ENCODE measurements around the gene ST3GAL2.
"Not testable (repeated sequence)": the region's sequence is repeated elsewhere in the genome, so short reads cannot be mapped to it uniquely, and the experiment has no call there.

ST3GAL2 gene

GRCh38 chr16:70467113-70467512 is 28.2 kb upstream of the ST3GAL2 start:
- DNase-seq, result no peak

GRCh38 chr16:70466805-70467076 is 27.8 kb upstream of the ST3GAL2 start:
- no peak for DNase-seq

GRCh38 chr16:70465999-70466804 is 27.3 kb upstream of the ST3GAL2 start:
- no peak for DNase-seq

GRCh38 chr16:70463235-70463634 is 24.3 kb upstream of the ST3GAL2 start:
- DNase-seq, result no peak

GRCh38 chr16:70460737-70461261 is 21.9 kb upstream of the ST3GAL2 start:
- DNase-seq, result peak; percentile 68

GRCh38 chr16:70457446-70458166 is 18.7 kb upstream of the ST3GAL2 start:
- no peak for DNase-seq

GRCh38 chr16:70455910-70456309 is 17.0 kb upstream of the ST3GAL2 start:
- no peak for DNase-seq

GRCh38 chr16:70454222-70455034 is 15.5 kb upstream of the ST3GAL2 start, which contains the start of gene FCSK:
Gene FCSK (plus strand): TSS chr16:70454595. CDS start chr16:70463191, 8,596 bp downstream.
- peak; percentile 56 for DNase-seq

- no peak for DNase-seq
Measured at GRCh38 chr16:70453892-70454221, 15.0 kb upstream of the ST3GAL2 start.

- no peak for DNase-seq
Measured at GRCh38 chr16:70453117-70453891, 14.4 kb upstream of the ST3GAL2 start.

GRCh38 chr16:70451004-70451340 is 12.1 kb upstream of the ST3GAL2 start:
- not testable (repeated sequence) for DNase-seq

GRCh38 chr16:70450142-70451003 is 11.5 kb upstream of the ST3GAL2 start:
- DNase-seq, result not testable (repeated sequence)

- DNase-seq, result no peak
Measured at GRCh38 chr16:70448075-70448474, 9.2 kb upstream of the ST3GAL2 start.

GRCh38 chr16:70444249-70445063 is 5.6 kb upstream of the ST3GAL2 start:
- peak; percentile 23 for DNase-seq

- no peak for DNase-seq
Measured at GRCh38 chr16:70442344-70442743, 3.4 kb upstream of the ST3GAL2 start.

GRCh38 chr16:70441406-70441990 is 2.6 kb upstream of the ST3GAL2 start:
- no peak for DNase-seq

GRCh38 chr16:70440009-70440692 is 1.3 kb upstream of the ST3GAL2 start:
- no peak for DNase-seq

- no peak for DNase-seq
Measured at GRCh38 chr16:70438585-70438968, 323 bp downstream of the ST3GAL2 start.
